Kidney capillary endothelial cell (primary cell): Measurements from ENCODE around the gene PRC1.

ENCODE experiments used
- DNase-seq: peaks from one replicate; pipeline ENCODE4 v3.0.0-alpha.2; 2018; ENCODE audit warnings: low spot score

PRC1 gene

DNA sequence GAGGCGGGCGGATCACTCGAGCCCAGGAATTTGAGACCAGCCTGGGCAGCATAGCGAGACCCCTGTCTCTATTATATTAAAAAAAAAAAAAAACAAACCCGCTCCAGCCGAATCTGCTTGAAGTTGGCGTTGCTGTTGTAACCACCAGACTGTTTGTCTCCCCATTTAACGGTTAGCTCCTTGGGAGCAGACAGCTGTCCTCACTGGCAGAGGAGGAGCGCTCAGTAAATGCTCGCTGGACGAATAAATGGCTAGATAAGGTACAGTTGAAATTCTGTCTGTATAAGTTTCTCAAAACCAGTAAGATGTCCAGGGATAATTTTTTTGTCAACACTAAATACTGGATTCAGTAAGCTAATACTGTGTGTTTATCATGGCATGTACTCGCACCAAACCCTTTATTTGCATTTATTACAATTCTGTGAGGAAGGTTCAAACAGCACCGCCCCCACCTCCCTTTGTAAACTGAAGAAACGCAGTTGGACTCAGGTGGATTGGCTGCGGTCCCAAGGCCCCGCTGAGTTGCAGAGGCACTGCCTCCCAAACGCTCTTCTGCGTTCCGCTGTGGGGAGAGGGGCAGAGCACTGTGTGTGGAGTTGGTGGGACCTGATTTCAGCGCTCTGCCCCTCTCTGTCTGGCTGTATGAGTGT lies 38.6 kb downstream of the PRC1 start:
- no peak for DNase-seq

DNA sequence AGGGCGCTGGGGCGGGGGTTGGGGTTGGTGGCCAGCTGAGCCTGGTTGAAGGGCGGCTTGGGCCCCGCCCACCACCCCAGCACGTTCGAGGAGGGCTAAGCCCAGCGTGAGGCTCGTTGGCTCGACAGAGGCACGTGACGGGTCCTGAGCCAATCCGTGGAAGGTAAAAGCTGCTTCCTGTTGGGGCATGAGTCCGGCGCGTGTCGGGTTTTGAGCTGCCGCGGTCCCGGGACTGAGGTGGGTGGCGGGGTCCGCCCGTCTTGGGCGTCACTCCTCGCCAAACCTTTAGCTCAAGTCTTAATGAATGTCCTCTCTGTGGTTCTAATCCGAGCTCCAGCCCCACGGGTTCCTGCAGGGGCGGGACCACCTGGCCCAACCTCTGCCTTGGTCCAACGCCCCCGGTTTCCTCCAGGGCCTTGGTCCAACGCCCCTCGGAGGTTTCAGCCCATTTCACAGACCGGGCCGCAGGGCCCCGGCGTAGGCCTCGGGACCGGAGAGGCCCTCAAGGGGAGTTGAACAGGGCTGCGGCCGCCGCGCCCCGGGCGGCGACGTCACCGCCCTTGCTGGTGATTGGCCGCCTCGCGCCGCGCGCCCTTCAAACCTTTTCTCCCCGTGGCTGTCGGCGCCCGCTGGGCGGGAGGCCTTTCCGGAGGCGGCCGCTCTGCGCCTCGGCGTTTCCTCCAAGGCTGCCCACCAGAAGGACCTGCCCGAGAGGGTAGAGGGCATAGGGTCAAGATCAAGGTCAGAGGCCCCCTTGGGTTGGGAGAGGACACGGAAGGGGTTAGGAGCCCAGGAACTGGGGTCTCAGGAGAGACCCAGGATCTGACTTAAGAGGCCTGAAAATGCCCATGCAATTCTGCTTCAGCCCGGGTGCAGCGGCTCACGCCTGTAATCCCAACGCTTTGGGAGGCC lies 39.4 kb downstream of the PRC1 start, which contains the start of gene RCCD1:
TSS of gene RCCD1 (plus strand) at position 173 of the 912 bp plus-strand sequence. CDS start 1,851 bp downstream, outside the sequence.
- peak; percentile 87 for DNase-seq

DNA sequence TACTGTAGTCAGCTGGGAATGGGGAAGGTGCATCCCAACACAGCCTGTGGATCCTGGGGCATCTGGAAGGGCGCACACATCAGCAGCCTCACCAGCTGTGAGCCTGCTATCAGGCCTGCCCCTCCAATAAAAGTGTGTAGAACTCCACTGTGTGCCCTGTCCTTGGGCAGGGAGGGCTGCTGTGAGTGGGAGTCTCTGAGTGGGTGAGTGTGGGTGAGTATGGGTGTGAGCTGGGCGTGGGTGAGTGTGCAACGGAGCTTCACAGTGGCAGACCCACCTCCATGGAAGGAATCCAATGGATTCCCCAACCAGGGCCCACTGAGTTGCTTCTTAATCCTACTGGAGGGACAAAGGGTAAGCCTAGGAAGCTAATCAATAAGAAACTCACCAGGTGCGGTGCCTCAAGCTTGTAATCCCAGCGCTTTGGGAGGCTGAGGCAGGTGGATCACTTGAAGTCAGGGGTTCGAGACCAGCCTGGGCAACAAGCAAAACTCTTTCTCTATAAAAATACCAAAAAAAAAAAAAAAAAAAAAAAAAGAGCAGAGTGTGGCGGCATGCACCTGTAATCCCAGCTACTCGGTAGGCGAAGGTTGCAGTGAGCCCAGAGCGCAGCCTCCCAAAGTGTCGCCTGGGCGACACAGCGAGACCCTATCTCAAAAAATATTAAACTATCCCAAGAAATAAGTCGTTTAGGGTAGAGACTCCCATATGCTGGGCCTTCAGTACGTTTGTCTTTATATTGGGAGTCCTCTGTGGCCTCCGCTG lies 40.2 kb downstream of the PRC1 start:
- no peak for DNase-seq

DNA sequence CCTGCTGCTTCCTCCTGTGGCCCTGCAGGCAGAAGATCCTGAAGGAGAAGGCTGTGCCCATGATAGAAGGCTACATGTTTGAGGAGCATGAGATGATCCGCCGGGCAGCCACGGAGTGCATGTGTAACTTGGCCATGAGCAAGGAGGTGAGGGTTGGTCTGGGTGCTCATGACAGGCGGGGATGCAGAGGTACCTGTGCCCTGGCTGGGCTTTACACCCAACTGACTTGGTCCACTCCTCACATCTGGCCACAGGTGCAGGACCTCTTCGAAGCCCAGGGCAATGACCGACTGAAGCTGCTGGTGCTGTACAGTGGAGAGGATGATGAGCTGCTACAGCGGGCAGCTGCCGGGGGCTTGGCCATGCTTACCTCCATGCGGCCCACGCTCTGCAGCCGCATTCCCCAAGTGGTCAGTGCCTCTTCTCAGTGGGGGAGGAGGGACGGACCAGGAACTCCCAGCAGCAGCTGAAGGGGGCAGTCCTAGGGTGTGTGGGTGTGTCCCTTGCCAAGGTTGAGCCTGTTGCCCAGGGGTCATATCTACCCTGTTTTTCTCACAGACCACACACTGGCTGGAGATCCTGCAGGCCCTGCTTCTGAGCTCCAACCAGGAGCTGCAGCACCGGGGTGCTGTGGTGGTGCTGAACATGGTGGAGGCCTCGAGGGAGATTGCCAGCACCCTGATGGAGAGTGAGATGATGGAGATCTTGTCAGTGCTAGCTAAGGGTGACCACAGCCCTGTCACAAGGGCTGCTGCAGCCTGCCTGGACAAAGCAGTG lies 41.2 kb downstream of the PRC1 start:
- no peak for DNase-seq

DNA sequence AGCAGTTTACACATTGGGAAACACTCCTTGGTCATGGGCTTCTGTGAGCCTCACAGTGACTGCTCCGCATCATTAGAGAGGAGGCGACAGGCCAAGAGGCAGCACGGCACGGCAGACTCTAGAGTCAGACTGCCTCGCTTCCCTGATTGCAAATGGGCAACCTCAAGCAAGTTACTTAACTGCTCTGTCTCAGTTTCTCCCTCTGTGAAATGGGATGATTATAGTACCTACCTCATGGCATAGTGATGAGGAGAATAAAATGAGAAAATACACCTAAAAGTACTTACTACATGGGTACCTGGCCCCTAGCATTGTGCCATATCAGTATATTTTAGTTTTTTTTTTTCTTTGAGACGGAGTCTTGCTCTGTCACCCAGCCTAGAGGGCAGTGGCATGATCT lies 43.7 kb downstream of the PRC1 start:
- DNase-seq: no peak

DNA sequence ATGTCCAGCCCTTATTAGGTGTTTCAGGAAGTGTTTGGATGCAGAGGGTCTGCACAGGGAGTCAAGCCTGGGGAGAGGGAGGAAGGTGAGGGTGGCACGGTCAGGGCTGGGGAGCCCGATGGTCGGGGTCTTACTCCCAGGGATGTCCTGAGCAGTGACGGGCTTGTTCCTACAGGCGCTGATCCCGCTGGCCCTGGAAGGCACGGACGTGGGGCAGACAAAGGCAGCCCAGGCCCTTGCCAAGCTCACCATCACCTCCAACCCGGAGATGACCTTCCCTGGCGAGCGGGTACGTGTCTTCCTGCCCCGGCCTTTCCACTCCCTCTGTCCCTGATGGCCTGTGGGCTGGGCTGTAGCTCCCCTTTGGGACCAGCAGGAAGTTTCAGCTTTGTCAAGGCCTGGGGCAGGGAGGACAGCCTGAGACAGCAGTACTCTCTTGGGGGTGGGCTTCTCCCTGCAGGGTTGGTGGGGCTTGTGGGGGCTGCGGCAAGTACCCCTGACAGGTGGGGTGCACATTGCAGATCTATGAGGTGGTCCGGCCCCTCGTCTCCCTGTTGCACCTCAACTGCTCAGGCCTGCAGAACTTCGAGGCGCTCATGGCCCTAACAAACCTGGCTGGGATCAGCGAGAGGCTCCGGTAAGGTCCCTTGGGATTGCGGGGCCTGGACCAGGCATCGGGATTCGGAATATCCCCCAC lies 44.2 kb downstream of the PRC1 start:
- no peak for DNase-seq

DNA sequence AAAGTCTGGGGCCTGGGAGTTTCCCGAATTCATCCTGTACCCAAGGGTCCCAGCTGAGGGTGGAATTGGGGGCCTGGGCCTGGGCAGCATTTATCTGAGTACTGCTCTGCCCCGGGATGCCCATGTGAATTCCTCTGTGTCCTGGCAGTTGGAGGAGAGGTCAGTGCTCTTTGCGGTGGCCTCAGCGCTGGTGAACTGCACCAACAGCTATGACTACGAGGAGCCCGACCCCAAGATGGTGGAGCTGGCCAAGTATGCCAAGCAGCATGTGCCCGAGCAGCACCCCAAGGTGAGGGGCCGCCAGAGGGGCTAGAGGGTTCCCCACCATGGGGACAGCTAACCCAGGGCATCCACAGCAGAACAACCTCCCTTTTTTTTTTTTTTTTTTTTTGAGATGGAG lies 45.8 kb downstream of the PRC1 start:
- no peak for DNase-seq

DNA sequence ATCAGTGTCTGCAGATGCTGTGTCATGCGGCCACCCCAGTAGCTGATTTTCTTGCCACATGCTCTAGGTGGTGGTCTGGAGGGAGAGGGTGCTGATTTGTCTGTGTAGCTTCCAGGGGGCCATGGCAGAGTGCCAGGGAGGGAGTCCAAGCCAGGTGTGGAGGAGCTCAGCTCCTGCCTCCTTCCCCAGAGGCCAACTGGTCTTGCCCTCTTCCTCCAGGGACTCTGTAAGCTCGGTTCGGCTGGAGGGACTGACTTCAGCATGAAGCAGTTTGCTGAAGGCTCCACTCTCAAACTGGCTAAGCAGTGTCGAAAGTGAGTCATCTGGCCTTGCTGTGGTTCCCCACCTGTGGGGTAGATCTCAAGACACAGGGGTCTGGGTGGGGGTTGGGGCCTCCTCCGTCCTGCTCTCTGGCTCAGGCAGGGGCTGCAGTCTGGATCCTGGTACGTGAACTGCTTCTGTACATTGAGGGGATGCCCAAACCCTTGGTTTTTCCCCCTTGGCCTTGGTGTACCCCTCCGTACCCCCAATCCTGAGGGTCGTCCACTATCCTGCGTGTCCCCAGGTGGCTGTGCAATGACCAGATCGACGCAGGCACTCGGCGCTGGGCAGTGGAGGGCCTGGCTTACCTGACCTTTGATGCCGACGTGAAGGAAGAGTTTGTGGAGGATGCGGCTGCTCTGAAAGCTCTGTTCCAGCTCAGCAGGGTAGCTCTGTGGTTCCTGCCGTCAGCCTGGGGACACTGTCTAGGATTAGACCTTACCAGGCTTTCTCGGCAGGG lies 46.6 kb downstream of the PRC1 start:
- no peak for DNase-seq

DNA sequence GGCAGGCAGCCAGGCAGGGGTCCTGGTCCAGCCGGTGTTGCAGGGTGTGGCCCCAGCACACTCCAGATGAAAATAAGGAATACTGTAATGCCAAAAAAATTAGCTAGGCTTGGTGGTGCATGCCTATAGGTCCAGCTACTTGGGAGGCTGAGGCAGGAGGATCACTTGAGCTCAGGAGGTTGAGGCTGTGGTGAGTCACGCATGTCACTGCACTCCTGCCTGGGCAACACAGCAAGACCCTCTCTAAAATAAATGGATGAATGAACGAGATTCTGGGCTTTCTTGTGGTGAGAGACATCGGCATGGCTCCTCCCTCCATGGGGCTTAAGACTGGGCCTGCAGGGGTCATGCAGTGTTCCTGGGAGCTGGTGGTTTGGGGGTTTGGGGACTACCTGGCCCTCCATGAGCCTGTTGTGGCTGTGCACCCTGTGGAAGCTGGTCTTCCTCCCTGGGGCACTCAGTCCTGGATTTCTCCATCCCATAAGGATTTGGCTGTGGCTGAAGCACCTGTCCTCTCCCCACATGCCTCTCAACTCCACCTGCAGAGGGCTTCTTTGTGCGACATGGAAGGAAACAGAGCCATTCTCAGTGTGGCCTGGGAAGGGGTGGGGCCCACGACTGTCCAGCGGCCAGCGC lies 47.3 kb downstream of the PRC1 start:
- DNase-seq: no peak

DNA sequence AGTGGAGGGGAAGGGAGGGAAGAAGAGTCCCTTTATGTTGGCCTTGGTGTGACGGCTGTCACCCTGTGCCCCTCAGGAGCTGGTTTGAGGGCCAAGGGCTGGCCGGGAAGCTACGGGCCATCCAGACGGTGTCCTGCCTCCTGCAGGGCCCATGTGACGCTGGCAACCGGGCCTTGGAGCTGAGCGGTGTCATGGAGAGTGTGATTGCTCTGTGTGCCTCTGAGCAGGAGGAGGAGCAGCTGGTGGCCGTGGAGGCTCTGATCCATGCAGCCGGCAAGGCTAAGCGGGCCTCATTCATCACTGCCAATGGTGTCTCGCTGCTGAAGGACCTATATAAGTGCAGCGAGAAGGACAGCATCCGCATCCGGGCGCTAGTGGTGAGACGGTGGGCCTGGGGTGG lies 47.8 kb downstream of the PRC1 start:
- no peak for DNase-seq

DNA sequence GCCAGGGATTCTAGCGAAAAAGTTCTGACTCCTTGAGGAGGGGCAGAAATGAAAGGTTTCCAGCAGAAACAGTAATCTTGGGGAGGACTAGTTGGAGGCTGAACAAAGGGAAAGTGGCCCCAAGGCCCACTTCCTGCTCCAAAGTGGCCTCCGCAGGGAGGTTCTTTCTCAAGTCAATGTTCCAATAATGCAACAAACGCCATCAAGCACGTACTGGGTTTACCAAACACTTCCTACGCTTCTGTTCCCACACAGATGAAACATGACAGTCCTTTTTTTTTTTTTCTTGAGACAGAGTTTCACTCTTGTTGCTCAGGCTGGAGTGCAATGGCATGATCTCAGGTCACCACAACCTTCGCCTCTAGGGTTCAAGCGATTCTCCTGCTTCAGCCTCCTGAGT lies 49.2 kb downstream of the PRC1 start:
- DNase-seq: no peak

DNA sequence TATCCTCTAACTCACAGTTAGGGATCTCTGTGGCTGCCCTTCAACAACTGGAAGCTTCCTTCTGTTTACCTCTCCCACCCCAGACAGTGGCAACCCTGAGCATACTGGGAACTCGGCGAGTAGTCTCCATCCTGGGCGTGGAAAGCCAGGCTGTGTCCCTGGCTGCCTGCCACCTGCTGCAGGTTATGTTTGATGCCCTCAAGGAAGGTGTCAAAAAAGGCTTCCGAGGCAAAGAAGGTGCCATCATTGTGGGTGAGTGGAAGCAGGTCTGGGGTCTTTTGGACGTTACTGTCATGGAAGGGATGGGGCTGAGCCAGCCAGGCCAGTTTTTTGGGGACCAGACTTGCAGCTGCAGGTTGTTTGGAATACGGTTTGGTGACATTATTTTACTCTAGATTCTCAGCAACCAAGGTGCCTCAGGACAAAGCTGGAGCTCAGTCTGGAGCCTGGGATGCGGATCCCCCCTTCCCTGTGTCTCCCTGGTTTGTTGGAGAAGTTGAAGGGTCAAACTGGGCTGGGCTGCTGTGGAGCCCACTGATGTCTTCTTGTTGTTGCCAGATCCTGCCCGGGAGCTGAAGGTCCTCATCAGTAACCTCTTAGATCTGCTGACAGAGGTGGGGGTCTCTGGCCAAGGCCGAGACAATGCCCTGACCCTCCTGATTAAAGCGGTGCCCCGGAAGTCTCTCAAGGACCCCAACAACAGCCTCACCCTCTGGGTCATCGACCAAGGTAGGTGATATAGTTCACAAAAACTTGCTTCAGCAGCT lies 51.8 kb downstream of the PRC1 start:
- DNase-seq: no peak

DNA sequence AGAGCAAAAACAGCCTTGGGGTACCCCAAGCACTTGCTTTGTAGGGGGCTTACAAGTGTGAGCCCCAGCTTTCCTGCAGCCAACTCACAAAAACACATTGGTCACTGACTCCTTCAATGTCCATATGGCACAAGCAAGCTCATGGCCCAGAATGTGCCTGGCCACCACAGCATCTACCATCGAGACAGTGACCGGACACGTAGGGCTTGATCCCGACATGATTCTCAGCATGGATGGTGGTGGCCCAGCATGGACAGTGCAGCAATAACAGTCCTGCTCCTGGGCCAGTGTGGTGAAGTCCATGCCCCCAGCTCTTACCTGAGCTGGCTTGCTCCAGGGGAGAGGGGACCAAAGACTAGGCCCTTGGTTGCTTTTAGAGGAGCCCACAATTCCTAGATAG lies 53.3 kb downstream of the PRC1 start:
- no peak for DNase-seq

DNA sequence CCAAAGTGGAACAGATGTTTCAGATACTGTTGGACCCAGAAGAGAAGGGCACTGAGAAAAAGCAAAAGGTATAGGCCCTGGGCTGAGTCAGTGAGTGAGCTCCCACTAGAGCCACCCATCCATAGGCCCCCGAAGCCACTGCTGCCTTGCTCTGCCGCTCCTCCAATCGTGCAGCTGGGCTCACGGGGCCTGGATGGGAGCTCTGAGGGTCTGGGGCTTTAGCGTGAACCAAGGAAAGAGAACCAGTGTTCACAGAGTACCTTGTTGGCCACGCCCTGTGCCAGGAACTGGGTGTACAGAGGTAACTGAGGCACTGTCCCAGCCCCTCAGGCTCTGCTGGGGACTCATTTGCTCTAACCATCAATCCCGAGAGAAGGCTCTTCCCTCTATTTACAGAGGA lies 54.6 kb downstream of the PRC1 start:
- DNase-seq: no peak

DNA sequence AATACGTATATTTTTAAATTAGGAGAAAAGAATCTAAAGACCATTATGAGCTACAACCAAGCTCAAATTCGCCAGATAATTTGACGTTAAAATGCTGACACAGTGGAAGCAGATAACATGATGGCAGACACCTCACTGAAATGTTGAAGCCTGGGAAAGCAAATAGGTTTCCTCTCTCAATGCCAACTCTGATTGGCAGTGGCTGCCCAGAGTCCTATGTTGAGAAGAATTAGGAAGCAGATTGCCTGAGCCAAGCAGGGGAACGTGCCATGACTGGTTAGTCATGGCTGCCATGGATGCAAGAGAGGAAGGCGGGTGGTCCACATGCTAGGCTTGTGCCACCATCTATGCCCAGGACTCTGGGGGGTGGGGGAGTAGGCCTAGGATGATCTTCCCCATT lies 56.1 kb downstream of the PRC1 start:
- DNase-seq: no peak

DNA sequence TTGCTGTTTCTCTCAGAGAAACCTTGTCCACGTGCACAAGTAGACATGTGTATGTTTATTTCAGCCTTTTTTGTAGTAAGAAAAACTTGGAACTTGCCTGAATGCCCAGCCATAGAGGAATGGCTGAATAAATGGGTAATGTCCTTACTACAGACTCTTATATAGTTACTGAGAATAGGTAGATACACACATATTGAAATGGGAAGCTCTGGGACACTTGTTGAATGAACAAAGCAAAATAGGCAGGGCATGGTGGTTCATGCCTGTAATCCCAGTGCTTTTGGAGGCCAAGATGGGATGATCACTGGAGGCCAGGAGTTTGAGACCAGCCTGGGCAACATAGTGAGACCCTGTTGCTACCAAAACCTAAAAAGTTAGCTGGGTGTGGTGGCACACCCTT lies 57.5 kb downstream of the PRC1 start:
- DNase-seq: no peak

DNA sequence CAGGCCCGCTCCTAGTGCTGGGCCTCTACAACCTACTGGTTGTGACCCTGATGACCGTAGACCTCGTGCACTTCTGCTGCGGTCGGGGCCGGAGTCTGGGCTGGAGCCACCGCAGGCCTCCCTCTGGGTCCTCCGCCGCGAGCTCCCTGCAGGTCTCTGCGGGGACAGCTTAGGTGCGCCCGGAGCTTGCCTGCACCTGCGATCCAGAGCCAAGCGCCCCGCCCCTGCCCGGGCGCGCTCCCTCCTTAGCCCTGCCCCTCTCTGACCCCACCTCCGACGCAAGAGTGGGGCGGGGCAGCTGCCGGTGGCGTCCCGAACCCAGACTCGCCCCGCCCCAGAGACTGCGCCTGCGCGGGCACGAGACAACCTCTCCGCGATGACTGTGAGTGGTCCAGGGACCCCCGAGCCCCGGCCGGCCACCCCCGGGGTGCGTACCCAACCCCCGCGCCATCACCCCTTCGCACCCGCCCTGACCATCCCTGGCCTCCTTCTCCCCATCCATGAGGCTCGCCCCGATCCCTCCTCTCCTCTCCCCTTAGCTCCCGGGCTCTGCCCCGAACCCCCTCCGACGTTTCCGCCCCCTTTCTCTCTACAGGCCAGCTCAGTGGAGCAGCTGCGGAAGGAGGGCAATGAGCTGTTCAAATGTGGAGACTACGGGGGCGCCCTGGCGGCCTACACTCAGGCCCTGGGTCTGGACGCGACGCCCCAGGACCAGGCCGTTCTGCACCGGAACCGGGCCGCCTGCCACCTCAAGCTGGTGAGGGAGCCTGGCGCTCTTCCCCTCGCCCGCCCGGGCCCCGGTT lies 59.2 kb downstream of the PRC1 start, which contains the start of gene UNC45A:
TSS of gene UNC45A (plus strand) at position 337 of the 803 bp plus-strand sequence. CDS start at position 377, 40 bp downstream.
- peak; percentile 88 for DNase-seq

DNA sequence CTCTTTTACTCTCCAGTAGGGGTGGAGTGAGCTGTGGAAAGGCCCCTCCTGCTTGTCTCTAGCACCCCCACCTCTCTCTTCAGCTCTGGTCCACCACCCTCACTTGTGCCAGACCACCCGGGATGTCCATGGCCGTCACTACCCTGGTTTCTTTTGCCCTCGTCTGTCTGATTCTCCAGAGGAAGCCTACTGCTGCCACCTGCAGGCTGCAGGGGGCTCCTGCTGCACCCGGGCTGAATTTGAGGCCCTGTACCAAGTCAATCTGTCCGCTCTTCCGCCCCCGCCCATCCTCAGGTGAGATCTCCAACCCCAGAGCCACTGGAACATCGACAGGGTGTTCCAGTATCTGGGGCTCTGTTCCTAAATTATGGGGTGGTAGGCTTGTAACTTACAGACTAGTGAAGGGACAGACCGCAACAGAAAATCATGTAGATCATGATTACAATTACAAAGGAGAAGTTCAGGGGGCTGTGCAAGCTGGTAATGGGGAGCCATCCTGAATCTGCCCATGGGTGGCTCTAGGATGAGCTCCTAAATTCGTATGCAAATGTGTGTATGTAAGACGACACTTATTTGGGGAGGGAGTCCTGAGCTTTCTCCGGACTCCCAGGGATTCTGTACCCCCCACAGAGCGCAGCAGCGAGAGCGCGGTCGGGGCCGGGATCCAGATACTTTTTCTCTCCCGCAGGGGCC lies 59.9 kb downstream of the PRC1 start:
- peak; percentile 87 for DNase-seq
